ENCODE measurements around the gene NOC2L.
"Not testable (repeated sequence)": the region's sequence is repeated elsewhere in the genome, so short reads cannot be mapped to it uniquely, and the experiment has no call there.

Gene NOC2L

DNA sequence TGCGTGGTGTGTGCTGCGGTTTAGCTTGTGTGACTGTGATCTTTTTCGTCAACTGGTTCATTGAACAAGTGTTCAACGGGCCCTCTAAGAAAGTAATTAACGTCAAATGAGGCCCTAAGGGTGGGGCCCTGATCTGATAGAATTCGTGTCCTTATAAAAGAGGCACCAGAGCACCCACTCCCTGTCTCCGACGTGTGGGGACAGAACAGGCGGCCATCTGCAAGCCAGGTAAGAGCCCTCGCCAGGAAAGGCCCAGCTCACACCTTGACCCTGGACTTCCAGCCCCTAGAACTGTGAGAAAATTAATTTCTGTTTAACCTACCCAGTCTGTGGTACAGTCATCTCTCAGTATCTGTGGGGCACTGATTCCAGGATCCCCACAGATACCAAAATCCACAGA lies 55.8 kb downstream of the NOC2L start:
- no peak for ATAC-seq

DNA sequence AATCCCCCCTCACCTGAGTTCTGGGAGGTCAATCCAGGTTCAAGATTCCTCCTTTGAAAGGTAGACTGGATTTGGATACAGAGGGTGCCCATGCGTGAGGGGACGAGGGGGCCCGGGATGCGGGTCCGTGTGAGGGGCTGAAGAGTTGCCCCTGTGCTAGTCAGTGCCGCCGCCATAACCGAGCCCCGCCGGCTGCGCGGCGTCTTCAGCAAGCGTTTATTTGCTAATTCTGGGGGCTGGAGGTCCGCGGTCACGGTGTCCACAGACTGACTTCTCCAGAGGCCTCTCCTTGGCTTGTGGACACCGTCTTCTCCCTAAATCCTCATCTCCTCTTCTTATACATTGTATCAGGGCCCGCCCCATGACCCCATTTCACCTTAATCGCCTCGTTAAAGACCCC lies 56.3 kb downstream of the NOC2L start:
- ATAC-seq, result no peak

More for the DNA sequence above, 55.8 kb downstream of the NOC2L start:
- TF ChIP-seq RARB (CRISPR knock-in tag; IDR thresholded peaks at IDR 0.05) (no peak), PPARA (CRISPR knock-in tag; IDR thresholded peaks at IDR 0.05; ENCODE audit: borderline replicate concordance) (no peak), ZNF70 (CRISPR knock-in tag; IDR thresholded peaks at IDR 0.05) (no peak), ZNF565 (CRISPR knock-in tag; conservative IDR thresholded peaks at IDR 0.05; ENCODE audit: low read depth) (no peak), TCF4 (CRISPR knock-in tag; IDR thresholded peaks at IDR 0.05; ENCODE audit: borderline replicate concordance) (no peak), TOX (CRISPR knock-in tag; IDR thresholded peaks at IDR 0.05; ENCODE audit: borderline replicate concordance) (no peak), ZFP3 (CRISPR knock-in tag; IDR thresholded peaks at IDR 0.05) (no peak), SNAI2 (CRISPR knock-in tag; IDR thresholded peaks at IDR 0.05) (no peak), ARNTL (CRISPR knock-in tag; IDR thresholded peaks at IDR 0.05; ENCODE audit: borderline replicate concordance, low read depth) (no peak), ZNF8 (CRISPR knock-in tag; IDR thresholded peaks at IDR 0.05) (no peak)
- TF ChIP-seq, protein P1, sequence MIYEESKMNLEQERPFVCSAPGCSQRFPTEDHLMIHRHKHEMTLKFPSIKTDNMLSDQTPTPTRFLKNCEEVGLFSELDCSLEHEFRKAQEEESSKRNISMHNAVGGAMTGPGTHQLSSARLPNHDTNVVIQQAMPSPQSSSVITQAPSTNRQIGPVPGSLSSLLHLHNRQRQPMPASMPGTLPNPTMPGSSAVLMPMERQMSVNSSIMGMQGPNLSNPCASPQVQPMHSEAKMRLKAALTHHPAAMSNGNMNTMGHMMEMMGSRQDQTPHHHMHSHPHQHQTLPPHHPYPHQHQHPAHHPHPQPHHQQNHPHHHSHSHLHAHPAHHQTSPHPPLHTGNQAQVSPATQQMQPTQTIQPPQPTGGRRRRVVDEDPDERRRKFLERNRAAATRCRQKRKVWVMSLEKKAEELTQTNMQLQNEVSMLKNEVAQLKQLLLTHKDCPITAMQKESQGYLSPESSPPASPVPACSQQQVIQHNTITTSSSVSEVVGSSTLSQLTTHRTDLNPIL (CRISPR knock-in tag; IDR thresholded peaks at IDR 0.05; ENCODE audit: low read depth), result no peak
- TF ChIP-seq, protein P2, sequence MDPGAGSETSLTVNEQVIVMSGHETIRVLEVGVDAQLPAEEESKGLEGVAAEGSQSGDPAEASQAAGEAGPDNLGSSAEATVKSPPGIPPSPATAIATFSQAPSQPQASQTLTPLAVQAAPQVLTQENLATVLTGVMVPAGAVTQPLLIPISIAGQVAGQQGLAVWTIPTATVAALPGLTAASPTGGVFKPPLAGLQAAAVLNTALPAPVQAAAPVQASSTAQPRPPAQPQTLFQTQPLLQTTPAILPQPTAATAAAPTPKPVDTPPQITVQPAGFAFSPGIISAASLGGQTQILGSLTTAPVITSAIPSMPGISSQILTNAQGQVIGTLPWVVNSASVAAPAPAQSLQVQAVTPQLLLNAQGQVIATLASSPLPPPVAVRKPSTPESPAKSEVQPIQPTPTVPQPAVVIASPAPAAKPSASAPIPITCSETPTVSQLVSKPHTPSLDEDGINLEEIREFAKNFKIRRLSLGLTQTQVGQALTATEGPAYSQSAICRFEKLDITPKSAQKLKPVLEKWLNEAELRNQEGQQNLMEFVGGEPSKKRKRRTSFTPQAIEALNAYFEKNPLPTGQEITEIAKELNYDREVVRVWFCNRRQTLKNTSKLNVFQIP (CRISPR knock-in tag; IDR thresholded peaks at IDR 0.05; ENCODE audit: borderline replicate concordance, low read depth), result no peak
- TF ChIP-seq, protein P3, sequence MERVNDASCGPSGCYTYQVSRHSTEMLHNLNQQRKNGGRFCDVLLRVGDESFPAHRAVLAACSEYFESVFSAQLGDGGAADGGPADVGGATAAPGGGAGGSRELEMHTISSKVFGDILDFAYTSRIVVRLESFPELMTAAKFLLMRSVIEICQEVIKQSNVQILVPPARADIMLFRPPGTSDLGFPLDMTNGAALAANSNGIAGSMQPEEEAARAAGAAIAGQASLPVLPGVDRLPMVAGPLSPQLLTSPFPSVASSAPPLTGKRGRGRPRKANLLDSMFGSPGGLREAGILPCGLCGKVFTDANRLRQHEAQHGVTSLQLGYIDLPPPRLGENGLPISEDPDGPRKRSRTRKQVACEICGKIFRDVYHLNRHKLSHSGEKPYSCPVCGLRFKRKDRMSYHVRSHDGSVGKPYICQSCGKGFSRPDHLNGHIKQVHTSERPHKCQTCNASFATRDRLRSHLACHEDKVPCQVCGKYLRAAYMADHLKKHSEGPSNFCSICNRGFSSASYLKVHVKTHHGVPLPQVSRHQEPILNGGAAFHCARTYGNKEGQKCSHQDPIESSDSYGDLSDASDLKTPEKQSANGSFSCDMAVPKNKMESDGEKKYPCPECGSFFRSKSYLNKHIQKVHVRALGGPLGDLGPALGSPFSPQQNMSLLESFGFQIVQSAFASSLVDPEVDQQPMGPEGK (CRISPR knock-in tag; IDR thresholded peaks at IDR 0.05; ENCODE audit: borderline replicate concordance), result no peak

DNA sequence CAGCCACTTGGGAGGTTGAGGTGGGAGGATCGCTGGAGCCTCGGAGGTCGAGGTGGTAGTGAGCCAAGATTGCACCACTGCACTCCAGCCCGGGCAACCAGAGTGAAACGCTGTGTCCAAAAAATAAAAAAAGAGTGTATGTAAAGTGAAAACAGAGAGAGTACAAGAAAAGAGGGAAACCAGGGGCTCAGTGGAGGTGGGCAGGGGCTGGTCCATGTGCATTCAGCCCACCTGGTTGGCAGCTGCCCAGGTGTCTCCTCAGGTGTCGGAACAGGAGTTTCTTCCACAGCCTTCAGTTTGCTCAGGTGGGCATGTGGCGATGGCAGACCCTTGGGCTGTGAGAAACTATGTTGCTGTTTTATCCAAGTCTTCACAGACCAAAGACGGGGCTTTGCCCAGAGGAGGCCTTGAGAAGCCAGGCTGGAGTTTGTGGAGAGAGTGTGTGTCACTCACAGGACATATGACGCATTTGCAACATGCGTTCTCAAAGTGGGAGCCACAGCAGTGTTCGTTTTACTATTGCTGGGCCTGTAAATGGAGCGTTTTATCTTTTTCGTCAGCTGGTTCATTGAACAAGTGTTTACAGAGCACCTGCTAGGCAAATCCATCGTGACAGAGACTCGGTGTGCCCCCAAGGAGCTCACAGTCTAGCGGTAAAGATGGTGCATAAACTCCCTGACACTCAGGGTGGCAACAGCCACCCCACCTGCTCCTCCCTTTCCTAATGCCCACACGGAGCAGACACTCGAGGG lies 57.8 kb downstream of the NOC2L start:
- TF ChIP-seq, protein P3 (CRISPR knock-in tag; IDR thresholded peaks at IDR 0.05; ENCODE audit: borderline replicate concordance), result no peak
- TF ChIP-seq ZC3H10 (CRISPR knock-in tag; IDR thresholded peaks at IDR 0.05), result no peak
- no peak for TF ChIP-seq PPARA (CRISPR knock-in tag; IDR thresholded peaks at IDR 0.05; ENCODE audit: borderline replicate concordance)
- no peak for TF ChIP-seq ZNF70 (CRISPR knock-in tag; IDR thresholded peaks at IDR 0.05)
- no peak for TF ChIP-seq TCF4 (CRISPR knock-in tag; IDR thresholded peaks at IDR 0.05; ENCODE audit: borderline replicate concordance)
- no peak for TF ChIP-seq OSR1 (CRISPR knock-in tag; IDR thresholded peaks at IDR 0.05)
- ATAC-seq, result no peak

More for the DNA sequence above, 56.3 kb downstream of the NOC2L start:
- TF ChIP-seq TOX (CRISPR knock-in tag; IDR thresholded peaks at IDR 0.05; ENCODE audit: borderline replicate concordance), result no peak

DNA sequence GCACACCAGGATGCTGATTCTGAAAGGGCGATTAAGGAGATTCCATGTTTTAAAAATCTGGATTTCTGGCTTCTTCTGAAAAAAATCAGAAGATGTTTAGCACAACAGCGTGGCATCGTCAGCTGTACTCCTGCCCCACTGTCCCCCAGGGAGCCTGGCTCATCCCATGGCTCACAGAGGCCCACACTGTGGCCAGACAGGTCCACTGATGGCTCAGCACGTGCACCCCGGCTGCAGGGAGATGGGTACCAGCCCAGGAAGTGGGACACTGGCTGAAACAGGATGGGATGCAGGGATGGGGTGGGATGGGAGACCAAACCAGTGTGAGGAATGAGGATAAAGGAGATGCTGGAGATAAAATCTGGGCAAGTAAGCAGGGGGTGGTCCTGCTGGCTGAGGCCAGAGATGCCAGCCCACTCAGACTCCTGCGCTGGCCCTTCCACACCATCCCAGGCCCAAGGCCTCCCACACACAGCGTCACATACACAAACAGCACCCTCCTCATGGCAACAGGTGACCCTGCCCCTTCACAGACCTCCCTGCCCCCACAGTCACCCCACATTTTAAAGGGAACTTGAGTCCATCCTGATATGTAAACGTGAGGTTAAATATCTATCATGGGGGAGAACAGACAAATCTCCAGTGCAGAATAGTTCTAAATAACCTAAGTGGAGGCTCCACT lies 59.3 kb downstream of the NOC2L start:
- no peak for ATAC-seq
- TF ChIP-seq ZC3H10 (CRISPR knock-in tag; IDR thresholded peaks at IDR 0.05) (no peak), SNAI2 (CRISPR knock-in tag; IDR thresholded peaks at IDR 0.05) (no peak), RARB (CRISPR knock-in tag; IDR thresholded peaks at IDR 0.05) (no peak), ARNTL (CRISPR knock-in tag; IDR thresholded peaks at IDR 0.05; ENCODE audit: borderline replicate concordance, low read depth) (no peak), TCF4 (CRISPR knock-in tag; IDR thresholded peaks at IDR 0.05; ENCODE audit: borderline replicate concordance) (no peak), ZNF8 (CRISPR knock-in tag; IDR thresholded peaks at IDR 0.05) (no peak), PPARA (CRISPR knock-in tag; IDR thresholded peaks at IDR 0.05; ENCODE audit: borderline replicate concordance) (no peak), OSR1 (CRISPR knock-in tag; IDR thresholded peaks at IDR 0.05) (no peak)
- TF ChIP-seq, protein P2 (CRISPR knock-in tag; IDR thresholded peaks at IDR 0.05; ENCODE audit: borderline replicate concordance, low read depth), result no peak
- TF ChIP-seq, protein P4, sequence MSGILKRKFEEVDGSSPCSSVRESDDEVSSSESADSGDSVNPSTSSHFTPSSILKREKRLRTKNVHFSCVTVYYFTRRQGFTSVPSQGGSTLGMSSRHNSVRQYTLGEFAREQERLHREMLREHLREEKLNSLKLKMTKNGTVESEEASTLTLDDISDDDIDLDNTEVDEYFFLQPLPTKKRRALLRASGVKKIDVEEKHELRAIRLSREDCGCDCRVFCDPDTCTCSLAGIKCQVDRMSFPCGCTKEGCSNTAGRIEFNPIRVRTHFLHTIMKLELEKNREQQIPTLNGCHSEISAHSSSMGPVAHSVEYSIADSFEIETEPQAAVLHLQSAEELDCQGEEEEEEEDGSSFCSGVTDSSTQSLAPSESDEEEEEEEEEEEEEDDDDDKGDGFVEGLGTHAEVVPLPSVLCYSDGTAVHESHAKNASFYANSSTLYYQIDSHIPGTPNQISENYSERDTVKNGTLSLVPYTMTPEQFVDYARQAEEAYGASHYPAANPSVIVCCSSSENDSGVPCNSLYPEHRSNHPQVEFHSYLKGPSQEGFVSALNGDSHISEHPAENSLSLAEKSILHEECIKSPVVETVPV (CRISPR knock-in tag; IDR thresholded peaks at IDR 0.05), result no peak

DNA sequence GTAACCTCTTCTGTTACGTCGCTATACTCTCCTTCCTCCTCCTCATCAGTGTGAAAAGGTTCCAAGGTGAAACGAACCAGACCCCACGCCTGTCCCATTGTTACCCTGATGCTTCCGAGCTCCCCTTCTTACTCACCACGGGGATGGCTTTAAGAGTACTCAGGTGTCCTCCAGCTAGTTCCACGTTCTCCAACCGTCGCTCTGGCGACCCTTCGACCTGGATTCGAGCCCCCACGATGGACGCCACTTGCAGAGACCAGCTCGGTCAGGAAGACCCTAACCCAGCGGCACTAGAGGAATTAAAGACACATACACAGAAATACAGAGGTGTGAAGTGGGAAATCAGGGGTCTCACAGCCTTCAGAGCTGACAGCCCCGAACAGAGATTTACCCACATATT lies 61.1 kb downstream of the NOC2L start:
- not testable (repeated sequence) for ATAC-seq

Data from SK-N-SH treated with all-trans-retinoic acid at 6 μM for 48 hours (cell line).